MM.1S (cell line): ENCODE results near the gene ATP5F1D.

Source experiments
- DNase-seq: peaks from one replicate; pipeline ENCODE4 v3.0.0-alpha.2; 2015
- H2AFZ ChIP-seq: fragments of 300-600 bp; sonication (generic); 2 replicates; pipeline ENCODE4 v1.6.0; 2016; ENCODE audit warnings: antibody characterized with exemption, low read length
- H3F3A ChIP-seq: fragments of 300-600 bp; sonication (generic); 2 replicates; pipeline ENCODE4 v1.6.1; 2016; ENCODE audit warnings: mild to moderate bottlenecking, antibody characterized with exemption, low read length, moderate library complexity, mixed read lengths; ENCODE audit not compliant: insufficient read depth
- H3K27ac ChIP-seq: fragments of 300-600 bp; sonication (generic); 2 replicates; pipeline ENCODE4 v1.5.1; 2016; ENCODE audit warnings: mild to moderate bottlenecking, low read length
- H3K27me3 ChIP-seq: fragments of 300-600 bp; sonication (generic); replicated peaks from 2 replicates; pipeline ENCODE4 v1.6.0; 2016; ENCODE audit warnings: low read length; ENCODE audit not compliant: insufficient read depth
- H3K36me3 ChIP-seq: fragments of 300-600 bp; sonication (generic); replicated peaks from 2 replicates; pipeline ENCODE4 v1.6.1; 2016; ENCODE audit warnings: mild to moderate bottlenecking, low read length, mixed read lengths; ENCODE audit not compliant: insufficient read depth
- H3K4me1 ChIP-seq: fragments of 300-600 bp; sonication (generic); 2 replicates; pipeline ENCODE4 v1.6.1; 2016; ENCODE audit warnings: low read length, mixed read lengths
- H3K4me2 ChIP-seq: fragments of 300-600 bp; sonication (generic); 2 replicates; pipeline ENCODE4 v1.6.0; 2016; ENCODE audit warnings: low read depth, low read length
- H3K4me3 ChIP-seq: fragments of 300-600 bp; sonication (generic); 2 replicates; pipeline ENCODE4 v1.5.1; 2016; ENCODE audit warnings: low read length, mixed read lengths
- H3K79me2 ChIP-seq: fragments of 300-600 bp; sonication (generic); 2 replicates; pipeline ENCODE4 v1.6.1; 2016; ENCODE audit warnings: mixed run types, low read length, mixed read lengths
- H3K9ac ChIP-seq: fragments of 300-600 bp; sonication (generic); 2 replicates; pipeline ENCODE4 v1.6.1; 2016; ENCODE audit warnings: low read length, mixed read lengths
- H3K9me2 ChIP-seq: fragments of 300-600 bp; sonication (generic); replicated peaks from 2 replicates; pipeline ENCODE4 v1.6.1; 2016; ENCODE audit warnings: mild to moderate bottlenecking, low read length, mixed read lengths; ENCODE audit not compliant: insufficient read depth
- H3K9me3 ChIP-seq: fragments of 300-600 bp; sonication (generic); replicated peaks from 2 replicates; pipeline ENCODE4 v1.6.1; 2016; ENCODE audit warnings: mild to moderate bottlenecking, low read length, mixed read lengths; ENCODE audit not compliant: insufficient read depth
- H4K20me1 ChIP-seq: fragments of 300-600 bp; sonication (generic); 2 replicates; pipeline ENCODE4 v1.6.1; 2016; ENCODE audit warnings: mild to moderate bottlenecking, low read length, moderate library complexity, mixed read lengths; ENCODE audit not compliant: insufficient read depth
- CTCF ChIP-seq: fragments of 300-600 bp; sonication (generic); IDR thresholded peaks from 2 replicates; pipeline ENCODE4 v1.5.1; 2016; ENCODE audit warnings: antibody characterized with exemption, low read length, mixed read lengths
- EZH2 ChIP-seq: fragments of 300-600 bp; sonication (generic); optimal IDR thresholded peaks from 2 replicates; pipeline ENCODE3; 2017; ENCODE audit warnings: low read depth, mild to moderate bottlenecking, antibody characterized with exemption, low read length, mixed read lengths
- EZH2phosphoT487 ChIP-seq: fragments of 300-600 bp; sonication (generic); IDR thresholded peaks from 2 replicates; pipeline ENCODE4 v1.6.1; 2018; ENCODE audit warnings: antibody characterized with exemption, low read length

Gene ATP5F1D

GRCh38 chr19:1255186-1256161 lies 13.9 kb downstream of the ATP5F1D start:
- Histone ChIP-seq H2AFZ (no peak overlapping the region), H3K27me3 (no peaks in the 10 kb centered on the region), H3K9me3 (no peaks in the 10 kb centered on the region), H3K36me3 (peaks cover 12% of the 10 kb centered on the region; the same call in 1 of the 2 replicates), H3K9me2 (no peaks in the 10 kb centered on the region), H3F3A (peaks cover 16% of the 10 kb centered on the region), H4K20me1 (no peaks in the 10 kb centered on the region), H3K4me3 (no peak overlapping the region), H3K27ac (no peak overlapping the region), H3K4me1 (peaks cover 14% of the 10 kb centered on the region), H3K9ac (no peak overlapping the region), H3K4me2 (no peak overlapping the region), H3K79me2 (peaks cover 43% of the 10 kb centered on the region)
- no peak for DNase-seq
- no peak for TF ChIP-seq CTCF
- no peak for TF ChIP-seq EZH2
- TF ChIP-seq EZH2phosphoT487 = no peak

- Histone ChIP-seq H3K36me3 (peaks cover 12% of the 10 kb centered on the region; the same call in 1 of the 2 replicates), H4K20me1 (no peaks in the 10 kb centered on the region), H3F3A (peaks cover 23% of the 10 kb centered on the region)
Measured at GRCh38 chr19:1256646-1257474, 15.3 kb downstream of the ATP5F1D start.

More at GRCh38 chr19:1256646-1257474, 15.3 kb downstream of the ATP5F1D start:
- Histone ChIP-seq H3K9ac (no peak overlapping the region), H3K4me3 (no peak overlapping the region), H2AFZ (no peak overlapping the region), H3K4me2 (no peak overlapping the region), H3K27me3 (no peaks in the 10 kb centered on the region), H3K9me3 (no peaks in the 10 kb centered on the region), H3K9me2 (no peaks in the 10 kb centered on the region), H3K27ac (no peak overlapping the region), H3K4me1 (peaks cover 20% of the 10 kb centered on the region), H3K79me2 (peaks cover 36% of the 10 kb centered on the region)
- no peak for DNase-seq
- no peak for TF ChIP-seq CTCF
- TF ChIP-seq EZH2phosphoT487 = no peak
- TF ChIP-seq EZH2 = no peak
